Cerebellar nuclear complex (tissue), 1 donor: ENCODE data around the gene TIFAB.
A peak's percentile ranks its signal among the peaks of the same experiment; 100 is the strongest.

Experiments used
- DNase-seq, 2 experiments: peaks; one replicate each; lab custom pipeline; 2025; lab: John Stamatoyannopoulos, UW

The TIFAB gene

DNA sequence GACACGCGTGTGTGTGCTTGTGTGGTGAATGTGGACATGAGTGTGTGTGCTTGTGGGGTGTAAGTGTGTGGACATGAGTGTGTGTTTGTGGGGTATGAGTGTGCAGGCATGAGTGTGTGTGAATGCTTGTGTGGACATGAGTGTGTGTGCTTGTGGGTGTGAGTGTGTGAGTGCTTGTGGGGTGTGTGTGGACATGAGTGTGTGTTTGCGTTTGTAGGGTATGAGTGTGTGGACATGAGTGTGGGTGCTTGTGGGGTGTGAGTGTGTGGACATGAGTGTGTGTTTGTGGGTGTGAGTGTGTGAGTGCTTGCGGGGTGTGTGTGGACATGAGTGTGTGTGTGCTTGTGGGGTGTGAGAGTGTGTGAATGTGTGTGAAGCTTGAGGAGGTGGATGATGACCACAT is 29.8 kb upstream of the TIFAB start:
- no peak for DNase-seq

DNA sequence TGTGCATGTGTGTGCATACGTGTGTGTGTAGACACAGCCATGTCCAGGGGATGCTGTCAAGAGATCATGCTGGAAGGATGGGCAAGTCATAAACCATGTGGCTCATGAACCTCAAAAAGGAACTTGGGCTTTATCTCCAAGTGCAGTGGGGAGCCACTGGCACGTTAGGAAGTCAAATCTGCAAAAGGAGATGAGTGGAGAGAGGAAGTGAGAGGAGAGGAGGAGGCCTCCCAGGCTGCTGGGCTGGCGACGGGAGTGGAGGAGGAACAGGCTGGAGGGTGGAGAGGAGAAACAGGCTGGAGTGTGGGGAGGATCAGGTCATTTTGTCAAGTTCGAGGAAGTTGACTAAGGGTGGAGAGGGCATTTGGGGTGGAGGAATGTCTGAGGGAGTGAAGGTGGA is 29.2 kb upstream of the TIFAB start:
- no peak for DNase-seq

DNA sequence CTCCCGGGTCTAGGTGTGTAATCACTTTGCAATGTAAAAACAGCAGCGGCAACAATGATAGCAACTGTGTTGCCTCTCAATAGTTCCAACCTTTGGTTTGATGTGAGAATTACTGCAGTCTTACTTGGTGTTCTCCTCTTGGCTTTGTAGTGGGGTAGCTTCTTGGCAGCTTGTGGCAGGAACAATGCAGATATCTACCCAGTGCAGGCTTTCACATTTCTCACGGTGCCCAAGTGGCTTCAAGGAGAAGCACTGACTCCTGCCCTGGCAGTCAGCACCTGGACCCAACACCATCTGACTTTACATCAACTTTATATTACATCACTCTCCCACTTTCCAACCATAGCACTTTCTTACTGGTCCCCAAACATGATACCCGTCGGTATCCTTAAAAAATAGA is 28.4 kb upstream of the TIFAB start:
- no peak for DNase-seq

DNA sequence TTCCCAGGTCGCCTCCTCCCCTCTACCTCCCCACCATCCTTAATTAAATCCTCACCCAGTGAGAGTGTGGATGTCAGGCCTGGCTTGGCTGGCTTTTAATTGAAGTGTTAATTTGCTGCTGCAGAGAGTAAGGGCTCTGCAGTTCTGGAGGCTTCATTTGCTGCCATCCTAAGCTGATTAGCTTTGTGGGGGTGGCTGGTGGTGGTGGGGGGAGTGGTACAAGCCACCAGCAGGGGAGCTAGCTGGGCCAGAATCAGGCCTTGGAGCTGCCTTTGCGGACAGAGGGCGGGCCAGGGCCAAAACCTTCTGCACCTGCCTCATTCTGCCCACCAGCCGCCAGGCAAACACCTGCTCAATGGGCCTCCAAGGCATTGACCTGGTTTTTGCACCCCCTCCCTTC is 26.8 kb upstream of the TIFAB start:
- DNase-seq = no peak

DNA sequence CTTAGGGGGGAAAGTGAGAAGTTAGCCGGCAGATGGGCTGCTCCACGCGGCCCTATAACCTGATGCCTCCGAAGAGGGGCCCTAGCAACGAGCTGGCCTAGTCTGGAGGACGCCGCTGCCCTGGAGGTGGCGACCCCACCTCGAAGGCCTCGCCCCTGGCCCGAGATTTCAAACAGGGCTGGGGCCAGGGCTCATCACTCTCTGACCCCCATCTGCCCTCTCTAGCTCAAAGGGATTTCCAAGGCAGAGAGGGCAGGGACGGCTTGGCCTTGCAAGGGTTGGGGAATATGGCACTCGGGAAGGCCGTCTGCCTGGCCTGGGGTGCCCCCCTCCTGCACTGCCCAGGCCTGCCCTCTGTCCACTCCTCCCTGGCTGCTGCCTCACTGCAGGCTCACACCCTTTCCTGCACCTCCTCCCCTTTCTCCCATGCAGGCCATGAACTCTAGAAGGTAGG is 25.5 kb upstream of the TIFAB start:
- DNase-seq = no peak

DNA sequence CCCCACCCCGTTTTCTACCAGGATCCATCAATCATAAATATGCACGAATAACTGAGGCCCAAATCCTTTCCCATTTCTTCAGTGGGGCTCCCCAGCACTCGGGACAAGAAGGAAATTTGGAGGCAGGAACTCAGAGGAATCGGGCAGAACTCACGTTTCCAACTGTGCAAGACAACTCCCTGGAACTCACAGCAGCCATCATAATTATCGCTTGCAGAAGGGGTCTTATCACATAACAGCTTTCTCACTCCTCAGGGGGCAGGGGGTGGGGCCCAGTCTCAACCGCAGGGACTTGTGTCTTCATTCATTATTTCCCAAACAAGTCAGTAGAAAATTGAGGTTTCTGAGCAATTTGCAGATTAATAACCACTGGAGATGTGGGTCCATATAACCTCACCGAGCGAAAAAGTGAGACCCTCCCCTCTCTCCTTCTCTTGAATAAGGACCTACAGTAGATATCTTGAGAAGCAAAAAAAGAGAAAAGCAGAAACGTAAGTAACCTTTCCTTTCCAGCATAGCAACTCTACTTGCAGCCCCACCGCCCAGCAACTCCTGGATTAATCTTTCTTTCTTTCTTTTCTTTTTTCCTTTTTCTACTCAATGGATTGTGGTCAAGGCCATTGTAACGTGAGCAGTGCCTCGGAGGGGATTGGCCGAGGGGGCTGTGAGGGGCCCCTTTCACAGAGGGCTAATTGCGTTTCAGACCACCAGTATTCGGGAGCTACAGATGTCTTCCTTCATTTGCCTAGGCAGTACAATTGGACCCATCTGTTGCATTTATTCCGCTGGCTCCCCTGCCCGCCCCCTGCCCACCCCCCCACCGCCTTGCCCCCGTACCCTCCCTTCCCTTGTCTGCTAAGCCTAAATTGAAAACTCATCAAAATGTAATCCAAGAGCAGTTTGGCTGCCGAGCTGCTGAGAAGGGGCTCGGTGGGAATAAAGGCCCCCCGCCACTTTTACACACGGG is 24.7 kb upstream of the TIFAB start:
- no peak for DNase-seq

DNA sequence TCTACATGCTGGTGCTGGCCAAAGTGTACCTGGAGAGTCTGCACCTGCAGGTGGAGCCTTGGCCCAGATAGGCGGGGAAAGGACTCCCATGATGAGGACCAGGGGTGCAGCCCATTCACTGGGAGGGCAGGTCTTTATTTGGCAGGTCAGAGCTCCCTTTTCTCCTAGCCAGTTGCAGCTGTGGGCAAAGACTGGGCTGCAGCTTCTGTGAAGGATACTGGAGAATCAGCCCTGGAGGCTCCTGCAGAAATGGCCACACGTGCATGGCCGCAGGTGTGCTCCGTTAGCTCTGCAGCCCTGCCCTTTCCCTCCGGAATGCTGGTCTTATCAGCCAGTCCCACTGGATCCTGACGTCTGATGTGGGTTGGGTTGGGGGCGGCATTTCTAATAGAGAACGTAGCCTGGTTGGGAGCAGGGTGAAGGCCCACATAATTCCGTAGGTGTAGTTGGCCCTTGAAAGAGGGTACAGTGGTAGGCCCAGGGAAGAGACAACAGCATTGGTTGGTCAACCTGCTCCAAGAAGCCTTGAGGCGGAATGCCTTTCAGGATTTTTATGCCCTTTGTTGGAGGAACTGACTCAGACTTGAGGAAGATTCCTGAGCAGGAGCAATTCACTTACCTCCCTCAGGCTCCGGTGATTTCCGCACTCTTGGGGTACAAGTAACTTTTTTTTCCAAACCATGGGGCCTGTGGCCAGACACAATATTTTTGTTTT is 22.0 kb upstream of the TIFAB start:
- no peak for DNase-seq

DNA sequence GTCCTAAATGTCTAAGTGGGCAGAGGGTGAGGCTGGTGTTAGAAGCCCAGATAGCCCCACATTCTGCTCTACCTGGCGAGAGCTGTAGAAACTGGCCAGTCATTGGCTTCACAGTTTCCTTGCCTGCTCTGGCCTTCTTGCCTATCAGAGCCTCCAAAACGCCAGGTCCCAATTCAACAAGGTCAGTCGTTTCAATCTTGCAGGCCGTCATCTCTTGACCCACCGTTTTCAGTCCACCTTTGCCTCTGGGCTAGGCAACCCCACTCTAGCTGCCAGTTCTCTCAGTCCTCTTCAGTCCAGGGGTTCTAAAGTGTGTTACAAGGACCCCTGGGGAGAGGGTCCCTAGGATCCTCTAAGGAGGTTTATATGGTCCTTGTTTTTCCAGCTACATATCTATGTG is 20.0 kb upstream of the TIFAB start:
- DNase-seq = no peak

DNA sequence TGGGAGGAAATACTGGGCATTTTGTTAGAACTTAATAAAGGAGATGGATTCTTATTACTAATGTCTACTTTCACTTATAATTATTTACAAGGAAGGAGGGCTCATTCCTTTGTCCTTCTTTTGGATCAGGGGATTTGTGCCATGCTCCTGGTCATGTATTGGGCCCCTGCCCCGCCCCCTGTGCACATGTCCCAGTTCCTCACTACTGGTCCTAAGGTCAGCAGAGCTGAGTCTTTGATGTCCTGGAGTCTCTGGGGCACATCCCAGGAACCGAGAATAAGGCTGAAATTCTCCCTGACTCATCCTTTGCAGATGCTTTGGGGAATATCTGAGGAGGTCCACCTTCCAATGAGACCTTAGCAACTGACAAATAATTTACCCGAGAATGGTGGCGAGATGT is 19.6 kb upstream of the TIFAB start:
- DNase-seq = no peak

DNA sequence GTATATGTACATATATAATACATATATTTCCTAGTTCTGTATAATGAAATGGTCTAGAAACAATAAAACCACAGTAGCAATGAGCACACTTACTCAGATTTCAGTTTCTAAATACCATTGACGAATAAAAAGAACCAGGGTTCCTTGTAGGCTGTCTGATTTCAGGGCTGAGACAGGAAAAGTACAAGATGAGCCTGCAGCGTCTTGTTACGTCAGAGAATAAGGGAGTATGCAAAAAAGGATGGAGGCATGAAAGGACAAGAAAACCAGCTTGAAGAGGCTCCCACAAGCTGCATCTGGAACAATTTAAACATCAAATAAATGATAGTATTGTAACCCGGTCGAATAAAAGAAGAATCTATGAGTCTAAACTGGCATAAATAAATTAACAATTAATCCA is 17.8 kb upstream of the TIFAB start:
- DNase-seq = no peak

DNA sequence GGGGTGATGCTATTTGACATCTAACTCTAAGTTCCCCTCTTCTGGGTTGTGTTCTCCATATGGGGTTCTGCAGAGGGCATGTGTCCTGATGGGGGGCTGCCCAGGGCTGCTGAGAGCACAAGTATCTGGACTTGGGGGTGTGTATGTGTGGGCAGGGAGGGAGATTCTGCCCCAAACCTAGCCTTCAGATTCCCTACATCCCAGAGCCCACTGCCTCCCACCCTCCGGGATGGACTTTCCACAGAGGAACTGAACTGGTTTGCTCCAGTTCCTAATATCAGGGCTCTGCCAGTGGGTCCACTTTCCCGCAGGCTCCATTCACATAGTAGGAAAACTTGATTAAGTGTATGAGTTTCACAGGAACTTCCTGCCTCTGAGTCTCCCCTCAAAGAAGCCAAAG is 16.4 kb upstream of the TIFAB start:
- DNase-seq = no peak

DNA sequence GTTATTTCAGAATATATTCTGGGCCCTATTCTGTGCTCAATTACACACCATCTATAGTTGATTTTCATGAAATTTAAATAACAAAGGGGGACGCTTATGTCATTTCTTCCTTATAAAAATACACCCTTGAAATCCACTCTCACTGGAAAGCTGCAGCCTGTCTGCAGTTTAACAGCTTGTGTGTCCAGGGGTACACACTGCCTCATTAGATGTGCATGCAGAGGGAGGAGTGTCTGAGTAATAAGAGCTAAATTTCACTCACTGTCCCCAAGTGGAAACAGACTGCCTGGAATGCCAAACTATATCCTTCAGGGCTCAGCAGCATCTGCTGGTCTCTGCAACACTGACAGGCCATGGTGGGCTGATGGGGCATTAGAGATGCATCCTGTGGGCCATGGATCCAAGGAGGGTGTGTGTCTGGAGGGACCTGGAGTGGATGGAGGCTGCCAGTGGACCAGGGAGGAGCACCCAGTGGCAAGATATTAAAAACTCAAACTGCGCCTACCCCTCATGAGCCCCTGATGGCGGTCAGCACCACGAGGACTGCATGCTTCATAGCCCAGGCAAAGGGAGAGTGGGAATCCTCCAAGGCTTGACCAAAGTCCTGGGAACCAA is 15.8 kb upstream of the TIFAB start:
- no peak for DNase-seq

DNA sequence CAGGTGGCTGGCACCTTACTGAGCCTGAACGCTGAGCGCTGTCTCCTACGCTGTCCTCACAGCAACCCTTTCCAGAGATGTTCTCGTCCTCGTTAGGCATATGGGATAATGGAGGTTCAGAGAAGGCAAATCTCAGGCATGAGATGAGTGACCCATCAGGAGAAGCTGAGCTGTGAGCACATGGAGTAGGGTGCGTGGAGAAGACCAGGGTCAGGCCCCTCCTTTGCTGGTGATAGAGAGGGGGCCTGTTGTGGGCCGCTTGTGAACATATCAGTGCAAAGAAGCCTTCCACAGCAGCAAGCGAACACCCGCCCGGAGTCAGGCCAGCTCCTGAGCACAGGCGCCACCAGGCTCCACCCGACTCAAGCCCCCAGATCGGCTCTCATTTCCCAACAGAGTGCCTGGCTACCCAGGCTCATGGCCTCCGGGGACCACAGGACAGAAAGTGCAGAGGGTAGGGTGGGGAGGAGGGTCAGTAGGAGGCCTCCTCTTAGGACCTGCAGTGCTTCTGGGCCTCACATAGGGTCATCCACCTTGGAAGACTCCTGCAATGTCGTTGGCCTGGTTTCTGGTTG is 15.0 kb upstream of the TIFAB start:
- DNase-seq = no peak

DNA sequence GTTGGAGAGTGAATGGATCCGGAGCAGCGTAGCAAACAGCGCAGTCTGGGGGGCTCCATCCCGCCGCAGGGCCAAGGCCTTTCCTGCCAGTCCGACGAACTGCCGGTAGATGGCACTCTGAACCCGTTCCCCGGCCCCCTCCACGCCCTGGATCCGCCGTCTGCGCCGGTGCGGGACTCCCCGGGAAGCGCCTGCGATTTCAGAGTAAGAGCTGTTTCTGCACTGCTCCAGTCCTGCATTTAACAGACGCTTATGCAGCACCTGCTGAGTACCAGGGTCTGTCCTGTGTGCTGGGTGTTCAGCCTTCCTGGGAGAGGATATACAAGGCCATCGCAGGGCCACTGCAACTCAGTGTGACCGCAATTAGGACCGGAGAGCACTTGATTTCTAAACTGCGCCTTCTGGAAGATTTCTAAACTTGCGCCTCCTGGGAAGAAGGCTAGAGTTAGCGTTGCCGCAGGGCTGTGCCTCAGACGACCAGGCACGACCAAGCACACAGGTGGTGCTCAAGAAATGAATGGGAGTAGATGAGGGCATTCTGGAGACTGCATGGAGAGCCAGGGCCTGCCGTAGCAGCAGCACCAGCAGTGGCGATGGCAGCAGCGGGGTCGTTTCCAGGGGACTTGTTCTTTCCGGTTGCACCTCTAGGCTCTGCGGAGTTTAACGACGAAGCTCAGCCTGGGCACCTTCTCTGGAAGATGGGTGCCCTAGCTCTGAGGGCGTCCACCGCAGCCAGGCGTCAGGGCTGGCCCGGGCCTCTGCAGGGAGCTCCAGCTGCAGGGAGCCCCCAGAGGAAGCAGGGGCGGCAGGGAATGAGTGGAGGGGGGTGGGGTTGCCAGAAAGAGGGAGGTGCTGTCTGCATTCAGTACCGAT is 14.3 kb upstream of the TIFAB start:
- peak in 1 of 2 experiments; percentile 48 for DNase-seq

DNA sequence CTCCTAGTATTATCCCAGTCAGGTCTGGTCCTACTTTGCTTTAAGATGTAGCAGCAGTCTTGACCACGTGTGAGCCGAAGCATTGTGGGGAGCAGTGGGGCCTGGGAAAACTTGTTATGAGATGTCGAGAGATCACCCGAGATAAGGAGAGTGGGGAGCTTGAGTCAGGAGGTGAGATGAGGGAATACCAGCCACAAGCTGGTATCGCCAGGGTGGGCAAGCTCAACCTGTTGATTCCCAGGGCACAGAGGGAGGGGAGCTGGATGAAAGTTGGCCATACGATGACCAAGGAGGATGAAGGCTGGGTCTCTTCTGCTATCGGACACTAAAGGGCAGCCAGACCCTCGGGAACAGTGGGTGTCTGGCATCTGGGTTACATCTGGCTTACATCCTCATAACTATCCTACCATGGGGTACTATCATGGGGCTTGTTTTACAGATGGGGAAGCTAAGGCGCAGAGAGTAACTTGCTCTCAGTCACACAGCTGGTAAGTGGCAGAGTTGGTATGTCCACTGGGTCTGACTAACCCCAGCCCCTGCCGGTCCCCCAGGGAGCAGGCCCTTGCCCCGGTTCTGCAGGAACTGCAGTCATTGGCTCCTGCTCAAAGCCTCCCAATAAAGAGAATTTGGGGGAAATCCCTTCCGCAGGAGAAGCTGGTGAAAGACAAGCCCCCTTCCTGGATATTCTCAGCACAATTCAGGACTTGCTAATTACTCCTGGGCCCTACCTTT is 13.4 kb upstream of the TIFAB start:
- no peak for DNase-seq

DNA sequence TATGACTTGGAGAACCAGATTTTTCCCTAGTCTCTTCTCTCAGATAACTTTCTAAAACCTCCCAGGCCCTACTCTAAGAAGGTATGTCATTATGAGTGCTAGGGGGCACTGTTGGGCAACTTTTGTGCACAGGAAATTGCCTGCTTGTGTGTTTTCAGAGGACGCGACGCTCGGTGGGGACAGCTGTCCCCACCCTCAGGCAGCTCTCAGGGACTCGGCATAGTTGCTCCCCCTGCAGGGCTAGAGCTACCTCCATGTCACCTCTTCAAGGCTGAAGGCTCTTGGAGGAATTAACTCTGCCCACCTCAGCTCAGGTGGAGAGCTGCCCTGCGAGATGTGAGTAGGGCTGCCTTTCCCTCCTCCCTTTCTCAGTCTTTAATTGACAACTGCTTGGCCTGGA is 10.2 kb upstream of the TIFAB start:
- DNase-seq = no peak

DNA sequence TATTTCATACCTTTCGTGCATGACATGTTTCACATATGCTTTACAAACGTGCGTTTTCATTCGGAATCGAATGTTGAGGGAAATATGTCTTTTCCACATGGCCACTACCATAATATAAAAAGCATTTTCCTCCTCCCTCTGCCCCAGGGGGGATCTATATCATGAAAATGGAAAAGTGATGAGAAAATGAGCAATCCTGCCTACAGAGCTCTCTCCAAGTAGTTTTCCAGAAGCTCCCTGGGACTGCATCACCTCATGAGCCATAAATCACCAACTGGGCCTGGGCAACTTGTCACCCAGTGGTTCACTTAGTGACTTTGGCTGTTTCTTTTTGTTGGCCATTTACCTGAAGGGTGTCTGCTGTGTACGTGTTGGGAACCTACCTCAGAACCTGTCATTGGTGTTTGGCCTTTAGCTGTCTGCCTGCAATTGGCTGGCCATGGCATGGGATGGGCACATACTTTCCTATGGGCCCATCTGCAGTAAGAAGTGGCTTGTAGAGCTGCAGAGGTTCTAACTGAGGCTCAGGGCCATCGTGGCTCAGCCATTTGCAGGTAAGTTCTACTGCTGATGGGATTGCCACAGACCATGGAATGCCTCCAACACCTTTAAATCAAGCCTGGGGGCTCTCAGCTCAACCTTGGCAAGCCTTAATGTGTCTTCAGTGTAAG is 9.5 kb upstream of the TIFAB start:
- DNase-seq = no peak

DNA sequence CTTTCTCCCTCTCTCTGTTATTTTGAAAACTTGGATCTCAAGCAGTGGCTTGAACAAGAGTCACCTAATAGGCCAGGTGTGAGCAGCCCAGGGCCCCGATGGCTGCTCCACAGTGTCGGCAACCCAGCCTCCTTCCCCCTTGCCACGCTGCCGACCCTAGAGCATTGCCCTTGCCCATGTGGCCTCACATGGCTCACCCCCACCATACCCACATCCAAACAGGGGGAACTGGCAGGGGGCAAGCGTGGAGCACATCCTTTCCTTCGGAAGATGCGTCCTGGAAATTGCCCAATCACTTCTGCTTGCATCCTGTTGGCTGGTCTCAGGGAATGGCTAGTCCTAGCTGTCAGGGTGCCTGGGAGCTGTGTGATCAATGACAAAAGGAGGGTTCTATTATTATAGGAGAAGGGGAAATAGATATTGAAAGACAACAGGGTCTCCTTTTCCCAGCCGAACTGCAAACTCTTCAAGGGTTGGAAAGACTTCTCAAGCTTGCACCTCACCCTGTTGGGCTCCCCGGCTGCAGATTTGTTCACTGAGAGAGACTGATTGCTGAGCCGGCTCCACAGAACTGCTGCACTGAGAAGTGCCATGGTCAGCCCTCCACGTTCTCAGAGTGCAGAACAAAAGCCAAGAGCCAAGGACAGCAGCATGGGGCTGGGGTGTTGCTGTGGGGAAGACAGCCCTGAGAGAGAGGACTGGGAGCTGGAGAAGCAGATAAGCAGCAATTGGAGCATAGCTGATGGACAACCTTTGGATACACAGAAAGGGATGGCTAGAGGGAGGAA is 8.3 kb upstream of the TIFAB start:
- no peak for DNase-seq

DNA sequence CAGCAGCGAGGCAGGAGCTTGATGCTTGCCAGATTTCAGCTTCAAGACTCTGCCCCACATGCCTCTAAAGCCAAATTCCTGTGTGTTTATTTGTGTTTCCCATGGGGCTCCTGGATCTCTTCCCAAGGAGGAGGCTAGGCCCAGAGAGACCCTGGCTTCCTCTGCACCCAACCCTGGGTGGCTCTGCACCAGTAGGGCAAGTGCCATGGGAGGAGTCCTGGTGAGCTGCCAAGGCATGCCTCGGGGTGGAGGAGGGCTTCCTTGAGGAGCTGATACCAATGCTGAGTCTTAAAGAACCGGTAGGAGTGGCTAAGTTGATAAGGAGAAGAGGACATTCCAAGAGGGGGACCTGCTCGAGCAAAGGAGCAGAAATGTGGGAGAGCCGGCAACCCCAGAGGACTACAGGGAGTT is 6.8 kb upstream of the TIFAB start:
- DNase-seq = no peak
